T-helper 2 cell treated with Interferon-gamma antibody and Interleukin-4, amounts not matched to agents 5 μg/mL and 100 μg/mL, for 36 hours (primary cell): Measurements from ENCODE around the gene PPP1R13L.
"Not testable (repeated sequence)": the region's sequence is repeated elsewhere in the genome, so short reads cannot be mapped to it uniquely, and the experiment has no call there.

Source experiments
- DNase-seq: peaks from one replicate; pipeline ENCODE4 v3.0.0; 2021; ENCODE audit warnings: low spot score
- H3K27ac Mint-ChIP-seq: one replicate; pipeline ENCODE4 v1.8.0; 2021; ENCODE audit warnings: mild to moderate bottlenecking, mixed read lengths
- H3K27me3 Mint-ChIP-seq: one replicate; pipeline ENCODE4 v1.8.0; 2021; ENCODE audit warnings: low read depth, mixed read lengths
- H3K36me3 Mint-ChIP-seq: one replicate; pipeline ENCODE4 v1.8.0; 2021; ENCODE audit warnings: low read depth, mixed read lengths
- H3K4me1 Mint-ChIP-seq: one replicate; pipeline ENCODE4 v1.8.0; 2021; ENCODE audit warnings: low read depth, mixed read lengths
- H3K4me3 Mint-ChIP-seq: one replicate; pipeline ENCODE4 v1.8.0; 2022; ENCODE audit warnings: mild to moderate bottlenecking, moderate library complexity, mixed read lengths
- H3K9me3 Mint-ChIP-seq: one replicate; pipeline ENCODE4 v1.8.0; 2021; ENCODE audit warnings: mixed read lengths

PPP1R13L gene

GRCh38 chr19:45442778-45443461 lies 38.1 kb upstream of the PPP1R13L start:
- Mint-ChIP-seq H3K27me3 (peaks cover 2% of the 10 kb centered on the region), H3K4me1 (peaks cover 41% of the 10 kb centered on the region), H3K9me3 (no peaks in the 10 kb centered on the region), H3K36me3 (no peaks in the 10 kb centered on the region), H3K4me3 (peak overlapping the region; percentile 77), H3K27ac (peak overlapping the region; percentile 67)
- peak; percentile 25 for DNase-seq

GRCh38 chr19:45442408-45442777 lies 37.5 kb upstream of the PPP1R13L start:
- peaks cover 2% of the 10 kb centered on the region for H3K27me3 Mint-ChIP-seq
- peak overlapping the region; percentile 67 for H3K27ac Mint-ChIP-seq
- peaks cover 38% of the 10 kb centered on the region for H3K4me1 Mint-ChIP-seq
- H3K36me3 Mint-ChIP-seq = no peaks in the 10 kb centered on the region
- H3K9me3 Mint-ChIP-seq = no peaks in the 10 kb centered on the region
- peak overlapping the region; percentile 77 for H3K4me3 Mint-ChIP-seq
- no peak for DNase-seq

- no peak for DNase-seq
- H3K9me3 Mint-ChIP-seq = no peaks in the 10 kb centered on the region
- H3K27me3 Mint-ChIP-seq = peaks cover 2% of the 10 kb centered on the region
- no peaks in the 10 kb centered on the region for H3K36me3 Mint-ChIP-seq
- peak overlapping the region; percentile 78 for H3K27ac Mint-ChIP-seq
- peaks cover 33% of the 10 kb centered on the region for H3K4me1 Mint-ChIP-seq
- H3K4me3 Mint-ChIP-seq = peak overlapping the region; percentile 78
Observed at GRCh38 chr19:45440873-45441654, 36.2 kb upstream of the PPP1R13L start.

GRCh38 chr19:45440259-45440638 lies 35.4 kb upstream of the PPP1R13L start:
- Mint-ChIP-seq H3K9me3 (no peaks in the 10 kb centered on the region), H3K27ac (peak overlapping the region; percentile 78), H3K36me3 (no peaks in the 10 kb centered on the region), H3K4me3 (peak overlapping the region; percentile 78), H3K4me1 (peaks cover 29% of the 10 kb centered on the region), H3K27me3 (peaks cover 2% of the 10 kb centered on the region)
- no peak for DNase-seq

GRCh38 chr19:45439569-45440258 lies 34.8 kb upstream of the PPP1R13L start:
- H3K9me3 Mint-ChIP-seq = no peaks in the 10 kb centered on the region

GRCh38 chr19:45439190-45439568 lies 34.3 kb upstream of the PPP1R13L start:
- DNase-seq = no peak
- Mint-ChIP-seq H3K9me3 (no peaks in the 10 kb centered on the region), H3K27ac (no peak overlapping the region), H3K4me3 (peak overlapping the region; percentile 48), H3K36me3 (no peaks in the 10 kb centered on the region), H3K4me1 (peaks cover 25% of the 10 kb centered on the region), H3K27me3 (peaks cover 2% of the 10 kb centered on the region)

More at GRCh38 chr19:45439569-45440258, 34.8 kb upstream of the PPP1R13L start:
- peaks cover 28% of the 10 kb centered on the region for H3K4me1 Mint-ChIP-seq
- peak overlapping the region; percentile 78 for H3K4me3 Mint-ChIP-seq
- H3K27ac Mint-ChIP-seq = peak overlapping the region; percentile 78
- peak; percentile 79 for DNase-seq
- H3K36me3 Mint-ChIP-seq = no peaks in the 10 kb centered on the region
- peaks cover 2% of the 10 kb centered on the region for H3K27me3 Mint-ChIP-seq

GRCh38 chr19:45437328-45437727 lies 32.5 kb upstream of the PPP1R13L start:
- no peaks in the 10 kb centered on the region for H3K27me3 Mint-ChIP-seq
- no peaks in the 10 kb centered on the region for H3K36me3 Mint-ChIP-seq
- H3K4me1 Mint-ChIP-seq = peaks cover 13% of the 10 kb centered on the region
- no peak overlapping the region for H3K27ac Mint-ChIP-seq
- no peaks in the 10 kb centered on the region for H3K9me3 Mint-ChIP-seq
- H3K4me3 Mint-ChIP-seq = no peak overlapping the region
- no peak for DNase-seq

GRCh38 chr19:45432543-45432942 lies 27.7 kb upstream of the PPP1R13L start:
- not testable (repeated sequence) for H3K4me1 Mint-ChIP-seq, DNase-seq, H3K27ac Mint-ChIP-seq, H3K9me3 Mint-ChIP-seq, H3K4me3 Mint-ChIP-seq, H3K36me3 Mint-ChIP-seq, H3K27me3 Mint-ChIP-seq

GRCh38 chr19:45431008-45431407 lies 26.1 kb upstream of the PPP1R13L start:
- not testable (repeated sequence) for H3K9me3 Mint-ChIP-seq, H3K4me1 Mint-ChIP-seq, H3K27ac Mint-ChIP-seq, H3K36me3 Mint-ChIP-seq, H3K4me3 Mint-ChIP-seq, DNase-seq
- H3K27me3 Mint-ChIP-seq = peaks cover 11% of the 10 kb centered on the region

- DNase-seq, H3K9me3 Mint-ChIP-seq, H3K27ac Mint-ChIP-seq, H3K4me3 Mint-ChIP-seq, H3K36me3 Mint-ChIP-seq: not testable (repeated sequence)
- H3K27me3 Mint-ChIP-seq = peaks cover 11% of the 10 kb centered on the region
- peaks cover 11% of the 10 kb centered on the region for H3K4me1 Mint-ChIP-seq
Observed at GRCh38 chr19:45429896-45430295, 25.0 kb upstream of the PPP1R13L start.

GRCh38 chr19:45428384-45429231 lies 23.7 kb upstream of the PPP1R13L start:
- Mint-ChIP-seq H3K36me3 (no peaks in the 10 kb centered on the region), H3K4me1 (peaks cover 18% of the 10 kb centered on the region), H3K27ac (no peak overlapping the region), H3K27me3 (peaks cover 11% of the 10 kb centered on the region), H3K4me3 (peak overlapping the region; percentile 83), H3K9me3 (no peaks in the 10 kb centered on the region)
- DNase-seq = no peak

GRCh38 chr19:45424191-45425058 lies 19.6 kb upstream of the PPP1R13L start:
- Mint-ChIP-seq H3K4me1 (peaks cover 36% of the 10 kb centered on the region), H3K4me3 (peak overlapping the region; percentile 96)
- DNase-seq = peak; percentile 58

More at GRCh38 chr19:45424191-45425058, 19.6 kb upstream of the PPP1R13L start:
- no peaks in the 10 kb centered on the region for H3K9me3 Mint-ChIP-seq
- H3K36me3 Mint-ChIP-seq = peaks cover 16% of the 10 kb centered on the region
- H3K27ac Mint-ChIP-seq = peak overlapping the region; percentile 90
- peaks cover 11% of the 10 kb centered on the region for H3K27me3 Mint-ChIP-seq
